OCI-LY3 (cell line): Measurements from ENCODE around the gene MAP3K9.
"Not testable (repeated sequence)": the region's sequence is repeated elsewhere in the genome, so short reads cannot be mapped to it uniquely, and the experiment has no call there.

Experiments
- H2AFZ ChIP-seq: fragments of 200-600, 300-600 bp; shearing (Covaris generic); 2 replicates; pipeline ENCODE4 v1.6.0; 2014; ENCODE audit warnings: antibody characterized with exemption, low read depth, low read length
- H3K27ac ChIP-seq: fragments of 200-600, 300-600 bp; sonication (generic); 2 replicates; pipeline ENCODE4 v1.5.1; 2014; ENCODE audit warnings: mild to moderate bottlenecking, low read length, moderate library complexity, mixed read lengths
- H3K27me3 ChIP-seq: fragments of 200-600, 300-600 bp; sonication (generic); 2 replicates; pipeline ENCODE4 v1.6.1; 2014; ENCODE audit warnings: low read depth, low read length, mixed read lengths
- H3K36me3 ChIP-seq: fragments of 200-600, 300-600 bp; sonication (generic); replicated peaks from 2 replicates; pipeline ENCODE3; 2014; ENCODE audit warnings: low read depth, low read length, mixed read lengths
- H3K4me1 ChIP-seq: fragments of 300-600, 200-600 bp; sonication (generic); 2 replicates; pipeline ENCODE4 v1.6.1; 2014; ENCODE audit warnings: low read length, mixed read lengths
- H3K4me2 ChIP-seq: fragments of 200-600, 300-600 bp; sonication (generic); 2 replicates; pipeline ENCODE4 v1.6.1; 2014; ENCODE audit warnings: low read length, mixed read lengths
- H3K4me3 ChIP-seq: fragments of 300-600, 200-600 bp; sonication (generic); 2 replicates; pipeline ENCODE4 v1.5.1; 2014; ENCODE audit warnings: antibody characterized with exemption, mild to moderate bottlenecking, low read length, moderate library complexity
- H3K79me2 ChIP-seq: fragments of 300-600, 200-600 bp; shearing (Covaris generic); 2 replicates; pipeline ENCODE4 v1.6.1; 2014; ENCODE audit warnings: mild to moderate bottlenecking, low read length, mixed read lengths
- H3K9ac ChIP-seq: fragments of 300-600, 200-600 bp; shearing (Covaris generic); 2 replicates; pipeline ENCODE4 v1.6.0; 2014; ENCODE audit warnings: mild to moderate bottlenecking, low read length, moderate library complexity
- H3K9me3 ChIP-seq: fragments of 200-600, 300-600 bp; shearing (Covaris generic); 2 replicates; pipeline ENCODE4 v1.6.1; 2014; ENCODE audit warnings: low read length, mixed read lengths; ENCODE audit not compliant: insufficient read depth
- H4K20me1 ChIP-seq: fragments of 200-600, 300-600 bp; sonication (generic); 2 replicates; pipeline ENCODE4 v1.6.1; 2016; ENCODE audit warnings: low read length, mixed read lengths; ENCODE audit not compliant: insufficient read depth
- EZH2phosphoT487 ChIP-seq: fragments of 200-600 bp; shearing (Covaris generic); IDR thresholded peaks from 2 replicates; pipeline ENCODE4 v1.6.1; 2018; ENCODE audit warnings: antibody characterized with exemption, mixed run types, low read depth
- TF ChIP-seq, protein P1 (sequence below): fragments of 200-600, 300-600 bp; sonication (generic); IDR thresholded peaks from 2 replicates; pipeline ENCODE4 v1.5.1; 2014; ENCODE audit warnings: antibody characterized with exemption, low read length, low read depth

The MAP3K9 gene

DNA sequence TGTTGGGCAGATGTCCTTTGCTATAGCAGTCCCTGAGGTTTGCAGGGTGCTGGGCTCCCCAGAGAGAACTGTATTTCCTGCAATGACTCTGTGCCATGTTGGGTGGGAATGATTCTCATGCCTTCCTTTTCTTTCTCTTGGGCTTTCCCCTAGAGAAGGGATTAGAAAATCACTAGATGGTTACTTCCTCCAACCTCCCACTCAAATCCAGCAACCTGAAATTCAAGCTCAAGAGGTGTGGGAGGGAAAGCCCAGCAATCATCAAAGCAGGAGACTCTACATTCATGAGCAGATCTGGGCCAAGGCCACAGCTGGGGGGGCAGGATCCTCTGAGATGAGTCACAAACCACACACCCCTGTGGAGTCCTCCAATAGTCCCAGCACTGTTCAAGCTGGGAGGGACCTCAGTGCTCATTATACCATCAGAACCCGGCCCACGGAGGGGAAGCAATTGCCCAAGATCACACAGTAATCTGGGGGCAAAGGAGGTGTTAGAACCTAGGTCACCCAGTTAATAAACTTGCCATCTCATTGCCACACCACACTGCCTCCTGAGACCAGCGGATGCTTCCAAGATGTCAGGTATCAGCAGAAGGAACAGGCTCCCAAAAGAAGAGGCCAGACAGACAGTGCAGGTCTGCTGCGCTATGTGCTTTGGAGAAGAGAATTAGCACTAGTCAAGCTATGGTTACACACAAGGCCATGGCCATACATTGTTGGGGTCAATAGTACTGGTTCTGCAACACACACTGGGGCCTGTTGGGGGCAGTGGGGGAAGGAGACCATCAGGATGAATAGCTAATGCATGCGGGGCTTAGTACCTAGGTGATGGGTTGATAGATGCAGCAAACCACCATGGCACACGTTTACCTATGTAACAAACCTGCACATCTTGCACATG is 101.9 kb downstream of the MAP3K9 start:
- H3K4me1 ChIP-seq, result peaks cover 7% of the 10 kb centered on the region
- H3K27me3 ChIP-seq, result peaks cover 6% of the 10 kb centered on the region
- no peak overlapping the region for H3K27ac ChIP-seq
- no peaks in the 10 kb centered on the region for H3K36me3 ChIP-seq
- H3K79me2 ChIP-seq, result no peaks in the 10 kb centered on the region
- TF ChIP-seq EZH2phosphoT487, result no peak
- TF ChIP-seq, protein P1, sequence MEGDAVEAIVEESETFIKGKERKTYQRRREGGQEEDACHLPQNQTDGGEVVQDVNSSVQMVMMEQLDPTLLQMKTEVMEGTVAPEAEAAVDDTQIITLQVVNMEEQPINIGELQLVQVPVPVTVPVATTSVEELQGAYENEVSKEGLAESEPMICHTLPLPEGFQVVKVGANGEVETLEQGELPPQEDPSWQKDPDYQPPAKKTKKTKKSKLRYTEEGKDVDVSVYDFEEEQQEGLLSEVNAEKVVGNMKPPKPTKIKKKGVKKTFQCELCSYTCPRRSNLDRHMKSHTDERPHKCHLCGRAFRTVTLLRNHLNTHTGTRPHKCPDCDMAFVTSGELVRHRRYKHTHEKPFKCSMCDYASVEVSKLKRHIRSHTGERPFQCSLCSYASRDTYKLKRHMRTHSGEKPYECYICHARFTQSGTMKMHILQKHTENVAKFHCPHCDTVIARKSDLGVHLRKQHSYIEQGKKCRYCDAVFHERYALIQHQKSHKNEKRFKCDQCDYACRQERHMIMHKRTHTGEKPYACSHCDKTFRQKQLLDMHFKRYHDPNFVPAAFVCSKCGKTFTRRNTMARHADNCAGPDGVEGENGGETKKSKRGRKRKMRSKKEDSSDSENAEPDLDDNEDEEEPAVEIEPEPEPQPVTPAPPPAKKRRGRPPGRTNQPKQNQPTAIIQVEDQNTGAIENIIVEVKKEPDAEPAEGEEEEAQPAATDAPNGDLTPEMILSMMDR, result no peak
- no peak overlapping the region for H3K4me2 ChIP-seq
- no peak overlapping the region for H2AFZ ChIP-seq
- no peak overlapping the region for H3K9ac ChIP-seq
- H3K4me3 ChIP-seq, result no peak overlapping the region
- no peaks in the 10 kb centered on the region for H4K20me1 ChIP-seq
- no peaks in the 10 kb centered on the region for H3K9me3 ChIP-seq

DNA sequence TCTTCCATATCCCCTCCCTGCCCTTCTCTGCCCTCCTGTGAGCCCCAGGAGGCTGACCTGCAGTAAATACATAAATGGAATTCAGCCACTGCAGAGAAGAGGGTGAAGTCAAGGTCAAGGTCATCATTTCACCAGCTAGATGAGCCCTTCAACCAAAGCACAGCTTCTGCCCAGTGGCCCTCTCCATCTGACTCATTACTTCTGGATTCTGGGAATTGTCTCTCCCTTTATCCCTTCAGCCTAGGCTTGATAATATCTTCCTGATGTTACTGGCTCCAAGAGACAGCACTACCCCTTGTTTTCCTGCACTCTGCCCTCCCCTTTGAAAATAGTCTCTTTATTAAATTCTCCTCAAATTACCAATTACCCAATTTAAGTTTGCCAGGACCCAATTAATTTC is 103.1 kb downstream of the MAP3K9 start:
- Histone ChIP-seq H3K4me2 (no peak overlapping the region), H3K9ac (no peak overlapping the region), H4K20me1 (no peaks in the 10 kb centered on the region), H3K9me3 (no peaks in the 10 kb centered on the region), H3K36me3 (no peaks in the 10 kb centered on the region), H3K27ac (no peak overlapping the region), H3K4me1 (peaks cover 6% of the 10 kb centered on the region), H3K27me3 (peaks cover 11% of the 10 kb centered on the region), H3K79me2 (no peaks in the 10 kb centered on the region), H3K4me3 (no peak overlapping the region), H2AFZ (no peak overlapping the region)
- TF ChIP-seq EZH2phosphoT487, result no peak
- TF ChIP-seq, protein P1, result no peak

- no peak overlapping the region for H3K4me2 ChIP-seq
- no peaks in the 10 kb centered on the region for H3K4me1 ChIP-seq
- H3K79me2 ChIP-seq, result no peaks in the 10 kb centered on the region
- no peak overlapping the region for H3K4me3 ChIP-seq
- peaks cover 11% of the 10 kb centered on the region for H3K27me3 ChIP-seq
- H3K9me3 ChIP-seq, result no peaks in the 10 kb centered on the region
- H4K20me1 ChIP-seq, result no peaks in the 10 kb centered on the region
- H3K27ac ChIP-seq, result no peak overlapping the region
- H3K9ac ChIP-seq, result no peak overlapping the region
- H3K36me3 ChIP-seq, result no peaks in the 10 kb centered on the region
- H2AFZ ChIP-seq, result no peak overlapping the region
- no peak for TF ChIP-seq EZH2phosphoT487
- TF ChIP-seq, protein P1, result no peak
Measured at GRCh38 chr14:70704960-70705359, 104.4 kb downstream of the MAP3K9 start.

- not testable (repeated sequence) for H4K20me1 ChIP-seq, H3K9me3 ChIP-seq, H3K4me2 ChIP-seq, H3K4me3 ChIP-seq, H3K79me2 ChIP-seq, H3K4me1 ChIP-seq, H2AFZ ChIP-seq, H3K9ac ChIP-seq, H3K36me3 ChIP-seq, H3K27ac ChIP-seq
- peaks cover 16% of the 10 kb centered on the region for H3K27me3 ChIP-seq
Measured at GRCh38 chr14:70703621-70704168, 105.6 kb downstream of the MAP3K9 start.
